Stimulated activated CD8-positive, alpha-beta memory T cell treated with anti-CD3 and anti-CD28 coated beads, Interleukin-4, amount 100 ng/mL, for 48 hours (primary cell): ENCODE data around the gene DRD1.
"Not testable (repeated sequence)": the region's sequence is repeated elsewhere in the genome, so short reads cannot be mapped to it uniquely, and the experiment has no call there.

Source experiments
- DNase-seq: peaks from one replicate; pipeline ENCODE4 v3.0.0-alpha.2; 2020

Gene DRD1

DNA sequence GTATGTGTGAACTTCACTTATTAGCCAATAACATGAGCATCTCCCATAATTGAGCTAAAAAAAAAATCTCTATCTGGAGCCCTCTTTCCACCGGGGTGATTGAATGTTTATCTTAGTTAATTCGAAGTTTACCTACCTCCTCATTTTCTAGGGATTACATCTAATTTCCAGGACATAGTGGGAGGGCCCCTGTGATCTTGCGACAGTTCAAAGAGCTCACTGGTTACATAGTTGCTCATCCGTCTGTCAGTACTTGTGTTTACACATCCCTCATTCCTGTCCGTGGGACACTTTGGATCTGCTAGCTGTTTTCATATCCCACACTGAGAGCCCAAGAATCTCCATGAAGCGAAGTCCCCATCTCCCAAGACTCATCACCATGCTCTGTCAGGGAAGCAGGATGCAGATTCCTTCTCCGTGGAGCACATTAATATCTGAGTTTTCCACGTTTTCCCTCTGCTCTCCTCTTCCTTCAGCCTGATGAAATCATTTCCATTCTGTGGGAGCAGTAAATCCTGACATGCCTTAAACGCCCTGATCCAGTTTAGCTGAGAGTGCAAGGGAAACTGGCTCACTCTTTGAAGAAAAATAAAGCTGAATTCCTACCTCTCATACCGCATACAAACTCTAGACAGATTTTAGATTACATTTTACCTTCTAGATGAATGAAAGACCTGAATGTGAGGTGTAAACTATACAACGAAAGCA, 24.2 kb upstream of the DRD1 start:
- DNase-seq, result no peak

DNA sequence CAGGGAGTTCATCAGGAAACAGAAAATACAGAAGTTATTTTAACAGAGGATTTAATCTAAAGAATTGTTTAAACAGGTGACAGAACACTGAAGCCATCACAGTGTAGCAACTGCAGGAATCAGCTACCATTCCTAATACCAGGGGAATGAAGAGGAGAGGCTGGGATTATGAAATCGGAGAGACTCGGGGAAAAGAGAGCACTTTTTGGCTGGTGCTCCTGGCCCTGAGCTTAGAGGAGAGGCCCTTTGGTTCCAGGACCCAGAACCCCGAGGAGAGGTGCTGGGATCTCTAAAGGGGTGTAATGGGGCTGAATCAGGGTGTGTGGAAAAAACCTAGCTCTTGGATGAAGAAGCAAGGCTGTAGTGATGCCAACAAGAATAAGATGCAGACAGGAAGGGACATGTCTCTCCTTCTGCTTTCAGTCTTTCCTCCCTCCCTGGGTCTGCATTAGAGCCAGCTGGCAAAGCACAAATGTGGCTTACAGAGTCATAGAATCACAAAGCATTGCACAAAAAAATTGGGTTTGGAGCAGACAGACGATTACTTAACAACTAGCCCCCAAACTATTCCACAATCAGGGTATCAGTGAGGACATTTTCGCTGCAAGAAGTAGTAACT, 22.8 kb upstream of the DRD1 start:
- no peak for DNase-seq

DNA sequence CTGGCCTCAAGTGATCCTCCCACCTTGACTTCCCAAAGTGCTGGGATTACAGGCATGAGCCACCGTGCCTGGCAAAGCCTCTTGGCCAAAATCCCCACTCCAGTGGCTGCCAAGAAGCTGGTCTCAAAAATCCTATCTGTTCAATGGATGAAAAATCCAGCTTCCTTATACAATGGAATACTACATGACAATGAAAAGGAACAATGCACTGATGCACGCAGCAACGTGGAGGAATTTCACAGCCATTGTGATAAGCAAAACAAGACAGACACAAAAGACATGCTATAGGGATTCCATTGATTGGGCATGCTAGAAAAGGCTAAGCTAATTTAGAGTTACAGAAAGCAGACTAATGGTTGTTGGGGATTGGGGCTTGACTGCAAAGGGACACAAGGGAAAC, 21.3 kb upstream of the DRD1 start:
- DNase-seq, result no peak

DNA sequence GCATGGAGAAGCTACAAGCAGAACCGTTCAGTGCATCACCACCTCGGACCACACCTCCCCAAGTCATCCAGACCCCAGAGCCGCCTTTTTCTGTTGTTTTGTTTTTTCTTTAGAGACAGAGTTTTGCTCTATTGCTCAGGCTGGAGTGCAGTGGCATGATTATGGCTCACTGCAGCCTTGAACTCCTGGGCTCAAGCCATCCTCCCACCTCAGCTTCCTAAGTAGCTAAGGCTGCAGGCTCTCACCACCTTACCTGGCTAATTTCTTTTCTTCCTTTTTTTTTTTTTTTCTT, 20.9 kb upstream of the DRD1 start:
- DNase-seq, result no peak

DNA sequence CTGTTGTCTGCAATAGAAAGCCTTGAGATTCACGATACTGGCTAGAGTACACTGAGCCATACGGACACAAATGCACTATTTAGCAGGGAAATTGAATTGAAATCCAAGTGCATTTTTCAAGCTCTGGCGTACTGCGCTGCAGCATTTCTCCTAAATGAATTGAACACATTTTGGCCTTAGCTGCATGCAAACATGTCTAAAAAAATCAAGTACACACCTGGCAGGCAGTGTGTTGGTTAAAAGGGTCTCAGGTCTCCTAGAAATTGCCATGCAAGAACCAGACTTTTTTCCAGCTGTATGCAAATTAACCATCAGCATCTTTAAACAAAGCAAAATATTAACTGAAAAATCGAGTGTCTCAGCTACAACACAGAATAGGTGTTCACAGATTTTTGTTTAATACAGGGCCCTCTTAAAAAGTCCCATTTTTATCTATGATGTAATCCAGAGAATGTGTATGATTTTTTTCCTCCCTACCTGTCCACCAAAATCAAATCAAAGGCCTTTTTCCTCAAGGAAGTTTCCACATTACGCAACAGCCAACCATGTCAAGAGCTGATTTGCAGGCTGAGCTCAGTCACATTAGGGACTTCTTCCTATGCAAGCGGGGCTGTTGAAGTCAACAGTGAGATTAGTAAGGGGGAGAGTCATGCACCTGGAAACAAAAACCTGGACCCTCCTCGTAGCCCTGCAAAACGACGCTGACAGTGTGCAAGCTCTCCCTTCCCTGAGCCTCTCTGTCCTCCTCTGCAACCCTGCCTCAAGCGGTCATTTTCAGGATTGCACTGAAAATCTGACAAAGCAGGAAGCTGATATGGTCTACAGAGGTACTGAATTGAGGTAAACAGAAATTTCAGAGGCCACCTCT, 20.3 kb upstream of the DRD1 start:
- peak; percentile 83 for DNase-seq

DNA sequence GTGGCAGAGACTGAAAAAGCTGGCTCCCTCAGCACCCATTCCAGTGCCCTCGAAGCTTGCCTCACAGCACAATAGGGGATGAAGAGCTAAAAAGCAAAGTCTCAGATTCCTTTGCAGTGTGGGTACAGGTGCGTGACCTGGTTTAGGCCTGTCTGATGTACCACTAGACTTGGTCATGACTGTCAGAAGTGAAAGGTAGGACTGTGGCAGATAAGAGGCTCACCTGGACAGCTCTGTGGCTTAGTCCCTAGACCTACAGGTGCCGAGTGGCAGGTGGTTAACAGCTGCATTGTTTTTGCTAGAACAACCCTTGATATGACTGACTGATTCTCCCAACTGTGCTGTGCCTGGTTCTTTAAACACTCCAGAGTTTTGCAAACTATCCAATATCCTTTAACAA, 19.7 kb upstream of the DRD1 start:
- no peak for DNase-seq

DNA sequence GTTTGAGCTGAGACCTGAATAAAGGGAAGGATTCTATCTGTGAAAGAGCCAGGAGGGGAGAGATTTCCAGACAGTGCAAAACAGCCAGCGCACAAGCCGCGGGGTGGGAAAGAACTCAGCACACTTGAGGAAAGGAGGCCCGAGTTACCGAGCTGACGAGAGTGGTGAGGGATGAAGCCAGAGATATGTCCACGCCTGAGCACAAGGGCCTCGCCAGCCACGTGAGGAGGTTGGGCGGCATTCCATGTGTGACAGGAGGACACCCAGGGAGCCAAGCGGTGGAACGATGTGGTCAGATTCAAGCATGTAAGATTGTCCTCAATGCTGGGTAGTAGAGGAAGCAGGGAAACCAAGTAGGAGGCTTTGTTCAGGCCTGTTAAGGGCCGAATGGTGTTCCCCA, 17.4 kb upstream of the DRD1 start:
- no peak for DNase-seq

DNA sequence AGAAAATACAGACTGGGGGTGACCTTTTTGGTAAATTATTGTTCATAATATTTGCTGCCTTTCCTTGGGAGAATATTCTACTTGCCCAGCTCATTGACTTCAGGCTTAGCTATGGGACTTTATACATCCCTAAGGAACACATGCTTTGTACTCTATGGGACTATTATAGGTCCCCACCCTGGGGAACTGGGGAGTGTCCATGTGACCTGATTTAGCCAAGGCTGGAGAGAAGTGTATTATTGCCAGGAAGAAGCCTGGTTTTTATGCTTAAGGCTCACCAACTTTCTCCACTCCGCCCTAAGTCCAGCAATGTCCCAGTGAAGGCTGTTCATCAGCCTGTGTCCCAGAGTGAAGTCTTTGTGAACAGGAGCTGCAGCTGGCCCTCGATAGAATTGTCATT, 16.6 kb upstream of the DRD1 start:
- DNase-seq, result no peak

DNA sequence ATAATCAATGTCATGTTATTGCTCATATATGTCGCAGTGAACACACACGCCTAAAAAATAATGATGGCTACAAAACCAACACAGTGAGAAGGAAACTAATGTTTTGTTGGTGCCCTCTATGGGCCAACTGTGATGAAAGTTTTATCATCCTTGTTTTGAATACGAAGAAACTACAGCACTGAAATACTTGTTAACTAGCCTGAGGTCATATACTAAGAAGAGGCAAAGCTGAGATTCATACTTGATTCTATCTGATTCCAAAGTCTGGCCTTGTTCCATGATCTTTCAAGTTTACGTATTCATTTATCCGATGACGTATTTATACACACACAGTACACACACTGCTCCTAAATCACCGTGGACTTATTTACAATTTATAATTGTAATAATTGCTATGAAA, 16.1 kb upstream of the DRD1 start:
- DNase-seq, result no peak

DNA sequence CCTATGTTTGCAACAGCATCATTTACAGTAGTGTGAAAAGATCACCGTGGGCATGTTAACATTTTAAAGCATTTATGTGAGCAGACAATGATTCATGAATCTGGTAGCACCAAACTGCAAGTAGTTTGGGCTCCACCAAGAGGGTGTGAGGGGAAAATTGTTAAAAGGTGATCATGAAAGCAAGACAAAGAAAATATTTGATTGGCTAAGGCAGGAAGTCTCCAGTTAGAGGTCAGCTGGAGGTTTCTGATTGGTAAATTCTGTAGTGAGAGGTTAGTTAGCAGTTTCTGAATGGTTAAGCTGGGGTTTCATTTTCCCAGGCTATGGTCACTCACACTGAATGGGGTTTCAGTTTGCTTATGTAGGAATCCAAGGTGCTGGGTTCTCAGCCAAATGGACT, 13.5 kb upstream of the DRD1 start:
- DNase-seq, result no peak

DNA sequence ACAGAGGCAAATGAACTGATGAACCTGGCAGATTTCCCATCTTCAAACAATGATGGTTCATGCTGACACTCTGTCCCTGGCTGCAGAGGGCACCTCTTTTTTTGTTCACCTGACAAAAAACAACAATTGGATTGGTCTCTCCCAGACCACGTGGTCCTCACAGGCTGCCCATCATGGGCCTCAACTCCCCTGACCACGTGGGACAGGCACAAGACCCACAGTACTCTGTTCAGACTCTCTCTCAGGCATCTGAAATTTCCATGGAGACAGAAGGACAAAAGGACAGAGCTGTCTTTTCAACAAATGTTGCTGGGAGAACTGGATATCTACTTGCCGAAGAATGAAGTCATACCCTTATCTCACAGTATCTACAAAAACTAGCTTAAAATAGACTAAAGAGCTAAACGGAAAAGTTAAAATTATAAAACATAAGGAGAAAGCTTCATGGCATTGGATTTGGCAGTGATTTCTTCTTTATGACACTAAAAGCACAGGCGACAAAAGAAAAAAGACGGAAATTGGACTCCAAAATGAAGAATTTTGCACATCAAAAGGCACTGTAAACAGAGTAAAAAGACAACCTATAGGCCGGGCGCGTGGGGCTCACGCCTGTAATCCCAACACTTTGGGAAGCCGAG, 12.2 kb upstream of the DRD1 start:
- DNase-seq, result no peak

DNA sequence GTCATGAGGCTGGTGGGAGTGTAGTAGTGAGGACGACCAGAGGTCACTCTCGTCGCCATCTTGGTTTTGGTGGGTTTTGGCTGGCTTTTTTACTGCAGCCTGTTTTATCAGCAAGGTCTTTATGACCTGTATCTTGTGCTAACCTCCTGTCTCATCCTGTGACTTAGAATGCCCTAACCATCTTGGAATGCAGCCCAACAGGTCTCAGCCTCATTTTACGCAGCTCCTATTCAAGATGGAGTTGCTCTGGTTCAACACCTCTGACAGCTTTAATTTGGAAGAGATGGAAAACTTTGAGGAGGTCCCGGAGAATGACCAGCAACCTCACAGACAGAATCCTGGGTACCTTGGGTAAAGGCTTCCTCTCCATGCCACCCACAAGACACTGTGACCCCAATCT, 10.4 kb upstream of the DRD1 start:
- DNase-seq, result not testable (repeated sequence)

DNA sequence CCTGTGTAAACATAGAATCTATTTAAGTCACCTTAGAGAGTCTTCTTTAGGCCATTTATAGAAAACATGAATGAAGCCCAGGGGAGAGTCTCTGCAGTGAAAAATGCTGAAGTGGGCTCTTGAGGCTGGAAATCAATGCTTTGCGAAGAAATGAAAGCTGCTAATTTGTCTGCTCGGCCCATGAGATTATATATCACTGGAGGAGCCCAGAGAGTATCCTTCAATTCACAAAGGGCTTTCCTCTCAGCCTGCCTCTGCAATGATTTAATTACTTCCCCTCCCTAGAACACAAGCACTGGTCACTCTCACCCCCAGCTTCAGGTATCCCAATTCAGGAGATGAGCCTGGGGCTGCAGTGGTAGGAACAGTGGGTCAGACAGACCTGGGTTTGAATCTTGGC, 8.2 kb upstream of the DRD1 start:
- DNase-seq, result no peak

DNA sequence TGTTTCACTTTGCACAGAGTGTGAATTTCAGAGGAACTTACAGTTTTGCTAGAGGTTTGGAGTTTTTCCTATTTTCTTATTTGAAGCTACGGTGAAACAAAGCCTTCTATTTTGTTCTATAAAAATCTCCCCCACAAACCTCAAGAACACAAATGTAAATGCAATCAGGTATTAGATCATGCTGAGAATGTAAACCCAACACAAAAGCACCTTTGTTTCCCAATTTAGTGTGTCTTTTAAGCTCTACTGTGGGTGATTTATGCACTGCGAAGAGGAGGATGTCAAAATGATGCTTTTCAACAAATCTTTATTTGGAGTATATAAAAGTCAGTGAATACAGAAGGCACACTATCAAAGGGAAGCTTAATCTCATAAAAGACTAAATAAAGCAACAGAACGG, 4.3 kb upstream of the DRD1 start:
- no peak for DNase-seq

DNA sequence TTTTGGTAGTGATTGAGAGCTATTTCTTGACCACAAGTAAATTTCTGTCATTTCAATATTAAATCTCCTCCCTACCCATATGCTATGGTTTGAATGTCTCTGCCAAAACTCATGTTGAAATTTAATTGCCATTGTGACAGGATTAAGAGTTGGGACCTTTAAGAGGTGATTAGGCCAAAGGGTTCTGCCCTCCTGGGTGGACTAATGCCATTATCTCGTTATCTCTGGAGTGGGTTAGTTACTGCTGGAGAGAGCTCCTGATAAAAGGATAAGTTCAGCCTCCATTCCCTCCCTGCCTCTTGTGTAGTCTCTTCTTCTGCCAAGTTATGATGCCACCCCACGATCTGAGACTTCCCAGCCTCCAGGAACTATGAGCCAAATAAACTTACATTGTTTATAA, 3.6 kb upstream of the DRD1 start:
- no peak for DNase-seq

DNA sequence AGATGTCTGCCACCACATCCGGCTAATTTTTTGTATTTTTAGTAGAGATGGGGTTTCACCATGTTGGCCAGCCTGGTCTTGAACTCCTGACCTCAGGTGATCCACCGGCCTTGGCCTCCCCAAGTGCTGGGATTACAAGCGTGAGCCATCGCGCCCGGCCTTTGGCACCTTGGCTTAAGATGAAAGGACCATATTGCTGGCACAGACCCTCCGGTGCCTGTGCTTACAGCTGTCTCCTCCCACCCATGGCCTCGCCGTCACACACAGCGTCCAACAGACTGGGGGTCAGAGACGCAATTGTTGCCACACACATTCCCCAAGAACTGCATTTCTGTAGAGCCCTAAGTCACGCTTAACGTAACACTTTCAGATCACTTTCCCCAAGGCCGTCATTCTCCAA, 2.4 kb upstream of the DRD1 start:
- not testable (repeated sequence) for DNase-seq

DNA sequence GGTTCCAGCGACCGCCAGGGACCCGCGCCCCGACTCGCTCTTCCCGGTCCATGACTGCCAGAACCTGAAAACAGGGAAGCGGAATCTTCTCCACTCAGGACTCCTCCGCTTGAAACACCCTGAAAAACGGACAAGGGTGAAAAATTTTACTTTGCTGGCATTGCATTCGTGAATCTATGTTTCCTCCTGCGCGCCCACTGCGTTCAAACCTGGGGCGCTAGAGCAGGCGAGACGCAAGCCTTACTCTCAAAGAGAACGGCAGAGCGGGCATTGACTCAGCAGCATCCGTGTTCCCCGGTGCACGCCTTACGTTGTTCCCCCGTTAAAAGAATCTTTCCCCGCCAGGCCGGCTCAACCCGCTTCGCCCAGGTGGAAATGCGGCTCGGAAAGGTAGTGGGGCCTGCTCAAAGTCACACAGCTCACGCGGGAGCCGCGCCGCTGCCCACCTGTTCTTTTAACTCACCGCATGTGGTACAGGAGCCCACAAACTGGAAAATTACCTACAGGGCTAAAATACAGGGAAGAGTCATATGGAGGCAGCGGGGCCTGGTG, 999 bp upstream of the DRD1 start:
- no peak for DNase-seq

DNA sequence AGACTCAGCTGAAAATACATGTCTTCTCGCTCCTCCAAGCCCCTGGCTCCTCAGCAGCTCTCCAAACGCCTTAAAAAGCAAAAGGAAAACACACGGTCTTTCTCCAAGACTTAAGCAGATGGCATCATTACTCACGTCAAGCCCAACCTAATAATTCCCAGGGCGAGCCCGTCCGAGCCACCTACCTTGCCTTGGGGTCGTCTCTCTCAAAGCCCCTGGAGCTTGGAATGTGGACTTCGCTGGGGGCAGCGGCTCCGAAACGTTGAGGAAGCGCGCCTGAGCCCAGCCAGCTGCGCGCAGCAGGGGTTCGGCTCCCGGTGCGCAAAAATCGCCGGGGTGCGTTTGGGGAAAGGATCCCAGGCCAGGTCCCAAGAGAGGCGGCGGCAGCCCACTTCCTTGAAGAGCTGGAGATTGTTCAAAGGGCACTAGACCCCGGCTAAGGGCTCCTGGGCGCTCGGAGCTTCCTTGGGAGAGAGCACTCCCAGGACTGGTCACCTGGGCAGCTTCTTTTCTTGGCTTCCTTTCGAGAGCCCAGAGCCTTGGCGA, 395 bp downstream of the DRD1 start:
- no peak for DNase-seq

DNA sequence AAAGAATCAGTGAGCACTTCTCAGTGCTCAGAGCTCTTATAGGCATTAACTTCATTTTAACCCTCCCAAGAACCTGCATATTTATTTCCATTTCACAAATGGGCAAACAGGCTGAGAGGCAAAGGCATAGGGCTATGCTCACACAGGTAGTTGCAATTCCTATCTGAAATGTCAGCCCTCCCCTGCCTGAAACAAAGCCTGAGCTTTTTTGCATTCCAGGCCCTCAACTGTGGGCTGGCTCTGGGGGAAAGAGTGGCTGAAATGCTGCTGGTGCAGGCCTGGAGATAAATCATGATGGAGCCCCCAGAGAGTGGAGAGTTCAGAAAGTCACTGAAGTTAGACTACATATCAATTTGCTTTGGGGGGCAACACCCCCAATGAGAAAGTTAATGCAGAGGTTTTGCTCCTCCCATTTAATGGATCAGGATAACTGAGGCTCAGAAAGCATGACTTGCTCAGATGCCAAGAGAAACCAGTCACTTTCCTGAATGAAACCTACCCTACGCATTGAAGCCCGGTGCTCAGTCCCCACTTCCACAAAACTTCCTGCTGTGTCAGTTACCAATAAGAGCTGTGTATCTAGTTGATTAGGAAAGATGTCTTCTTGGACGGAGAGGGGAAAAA, 5.6 kb downstream of the DRD1 start:
- DNase-seq, result no peak

DNA sequence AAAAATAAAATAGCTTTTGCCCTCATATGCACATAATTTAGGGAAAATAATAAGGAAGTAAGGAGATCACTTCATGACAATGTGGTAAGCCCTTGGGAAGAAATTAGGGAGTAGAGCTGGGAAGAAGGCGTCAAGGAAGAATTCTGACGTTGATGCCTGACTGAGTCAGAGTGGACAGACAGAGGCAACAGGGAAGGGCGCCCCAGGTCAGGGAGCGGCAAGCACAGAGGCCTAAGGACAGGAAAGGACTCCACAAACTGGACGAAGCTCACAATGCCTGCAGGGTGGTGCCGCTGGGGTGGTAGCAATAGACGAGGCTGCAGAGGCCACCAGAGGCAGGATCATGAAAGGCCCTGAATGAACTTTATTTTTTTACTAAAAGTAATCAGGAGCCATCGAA, 7.6 kb downstream of the DRD1 start:
- no peak for DNase-seq

DNA sequence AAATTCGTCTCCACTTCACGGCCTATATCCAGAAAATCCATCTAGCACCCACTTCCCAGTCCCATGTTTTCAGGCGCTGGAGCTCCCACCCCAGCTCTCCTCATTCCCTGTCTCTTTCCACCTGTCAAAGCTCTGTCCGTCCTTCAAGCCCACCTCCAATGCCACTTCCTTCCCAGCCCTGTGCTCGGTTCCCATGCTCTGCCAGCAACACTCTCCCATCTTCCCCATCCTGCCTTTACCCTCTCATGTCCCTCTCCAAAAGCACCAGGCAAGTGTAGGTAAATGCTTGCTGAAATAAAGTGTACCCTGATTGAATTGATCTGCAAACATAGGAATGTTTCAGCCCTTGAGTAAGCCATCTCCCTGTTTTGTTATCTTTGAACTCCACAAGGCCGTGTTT, 9.2 kb downstream of the DRD1 start:
- no peak for DNase-seq

DNA sequence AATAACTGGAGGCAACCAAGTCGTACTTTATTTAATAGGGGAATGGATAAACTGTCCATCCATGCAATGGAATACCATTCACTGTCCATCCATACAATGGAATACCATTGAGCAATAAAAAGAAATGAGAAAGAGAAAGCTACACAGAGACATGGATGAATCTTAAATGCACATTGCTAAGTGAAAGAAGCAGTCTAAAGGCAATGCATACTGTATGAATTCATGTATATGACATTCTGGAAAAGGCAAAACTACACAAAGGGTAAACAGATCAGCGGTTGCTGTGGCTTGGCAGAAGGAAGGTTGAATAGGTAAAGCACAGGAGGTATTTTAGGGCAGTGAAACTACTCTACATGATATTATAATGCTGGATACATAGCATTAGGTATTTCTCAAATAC, 16.2 kb downstream of the DRD1 start:
- DNase-seq, result no peak

DNA sequence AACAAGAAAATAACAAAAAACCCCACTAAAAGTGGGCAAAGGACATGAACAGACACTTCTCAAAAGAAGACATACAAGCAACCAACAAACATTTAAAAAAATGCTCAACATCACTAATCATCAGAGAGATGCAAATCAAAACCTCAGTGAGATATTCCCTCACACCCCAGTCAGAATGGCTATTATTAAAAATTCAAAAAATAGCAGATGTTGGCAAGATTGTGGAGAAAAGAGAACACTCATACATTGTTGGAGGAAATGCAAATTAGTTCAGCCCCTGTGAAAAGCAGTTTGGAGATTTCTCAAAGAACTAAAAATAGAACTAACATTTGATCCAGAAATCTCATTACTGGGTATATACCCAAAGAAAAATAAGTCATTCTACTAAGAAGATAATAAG, 19.4 kb downstream of the DRD1 start:
- not testable (repeated sequence) for DNase-seq
